IMR-90 (cell line): ENCODE results near the gene INAFM1. TPM values are rescaled to one million over a fixed set of nuclear protein-coding genes. Genes with fewer than 3 reads are reported as not detected.
"Not testable (repeated sequence)": the region's sequence is repeated elsewhere in the genome, so short reads cannot be mapped to it uniquely, and the experiment has no call there.

ENCODE experiments used
- ATAC-seq: fragments of 200-7000 bp; cut with Tn5 transposase; 2 replicates; pipeline ENCODE4 v1.9.1; 2020; ENCODE audit warnings: low read depth, mild to moderate bottlenecking, moderate library complexity
- BruUV-seq: library from RNA; stranded (reverse); fragments of 400-500 nt; replicated peaks from 2 replicates; lab custom pipeline; 2021; lab: Mats Ljungman, UMichigan
- CTCF ChIA-PET: fragments of 300-600 bp; formaldehyde crosslinking; extraction: SDS; loops from one replicate; lab custom pipeline; 2021; ENCODE audit warnings: antibody characterized with exemption; lab: Yijun Ruan, JAX
- POLR2A ChIA-PET: fragments of 300-600 bp; sonication (Branson Sonifier 250); formaldehyde crosslinking; loops from one replicate; lab custom pipeline; 2022; ENCODE audit warnings: antibody characterized with exemption; ENCODE audit not compliant: unreplicated experiment; lab: Charles Lee
- DNase-seq: peaks from one replicate; pipeline ENCODE4 v3.0.0; 2013
- H2AFZ ChIP-seq: replicated peaks from 2 replicates; pipeline ENCODE3; 2013; ENCODE audit warnings: low read length, mild to moderate bottlenecking; ENCODE audit not compliant: poor library complexity
- H2AK5ac ChIP-seq: 2 replicates; pipeline ENCODE4 v1.6.1; 2013; ENCODE audit warnings: low read depth, low read length, inconsistent platforms
- H2AK9ac ChIP-seq: replicated peaks from 2 replicates; pipeline ENCODE3; 2013; ENCODE audit warnings: mild to moderate bottlenecking, low read depth, low read length, moderate library complexity; ENCODE audit not compliant: poor library complexity
- H2BK120ac ChIP-seq: 2 replicates; pipeline ENCODE4 v1.6.1; 2013; ENCODE audit warnings: low read depth, low read length, inconsistent platforms
- H2BK15ac ChIP-seq: 3 replicates; pipeline ENCODE4 v1.6.1; 2013; ENCODE audit warnings: low read depth, low read length, inconsistent platforms
- H2BK20ac ChIP-seq: 2 replicates; pipeline ENCODE4 v1.6.1; 2013; ENCODE audit warnings: low read depth, mild to moderate bottlenecking, inconsistent platforms, low read length, moderate library complexity
- H2BK5ac ChIP-seq: 2 replicates; pipeline ENCODE4 v1.6.1; 2013; ENCODE audit warnings: mild to moderate bottlenecking, low read depth, low read length, inconsistent platforms; ENCODE audit not compliant: poor library complexity, severe bottlenecking
- H3K14ac ChIP-seq: replicated peaks from 2 replicates; pipeline ENCODE4 v1.6.1; 2013; ENCODE audit warnings: low read depth, low read length, inconsistent platforms
- H3K18ac ChIP-seq: 2 replicates; pipeline ENCODE4 v1.6.1; 2013; ENCODE audit warnings: low read depth, low read length, control low read depth
- H3K23ac ChIP-seq: 2 replicates; pipeline ENCODE4 v1.6.1; 2013; ENCODE audit warnings: low read depth, low read length, inconsistent platforms
- H3K27ac ChIP-seq: 2 replicates; pipeline ENCODE4 v1.5.1; 2013; ENCODE audit warnings: mild to moderate bottlenecking, control low read depth, low read length; ENCODE audit not compliant: insufficient read depth
- H3K27me3 ChIP-seq: 2 replicates; pipeline ENCODE4 v1.6.1; 2013; ENCODE audit warnings: low read length; ENCODE audit not compliant: control insufficient read depth, insufficient read depth
- H3K36me3 ChIP-seq: 2 replicates; pipeline ENCODE4 v1.6.1; 2013; ENCODE audit warnings: low read length, mixed read lengths; ENCODE audit not compliant: control insufficient read depth, insufficient read depth
- H3K4ac ChIP-seq: 2 replicates; pipeline ENCODE4 v1.6.1; 2013; ENCODE audit warnings: low read depth, low read length, inconsistent platforms
- H3K4me1 ChIP-seq: 2 replicates; pipeline ENCODE4 v1.6.1; 2013; ENCODE audit warnings: low read length, mixed read lengths; ENCODE audit not compliant: control insufficient read depth, insufficient read depth
- H3K4me2 ChIP-seq: 2 replicates; pipeline ENCODE4 v1.6.1; 2013; ENCODE audit warnings: low read depth, mild to moderate bottlenecking, control low read depth, low read length, moderate library complexity
- H3K4me3 ChIP-seq: 2 replicates; pipeline ENCODE4 v1.5.1; 2013; ENCODE audit warnings: low read depth, mild to moderate bottlenecking, control low read depth, low read length, moderate library complexity; ENCODE audit not compliant: insufficient read depth
- H3K56ac ChIP-seq: 2 replicates; pipeline ENCODE4 v1.6.1; 2013; ENCODE audit warnings: low read length, inconsistent platforms; ENCODE audit not compliant: insufficient read depth; ENCODE audit errors: extremely low read depth
- H3K79me1 ChIP-seq, 2 experiments: 2 replicates each; pipeline ENCODE4 v1.6.1; 2013; ENCODE audit warnings: low read length in 2 of 2, inconsistent platforms in 1 of 2, low read depth in 1 of 2
- H3K9ac ChIP-seq: 2 replicates; pipeline ENCODE4 v1.6.1; 2013; ENCODE audit warnings: low read depth, low read length, control low read depth
- H3K9me1 ChIP-seq: 2 replicates; pipeline ENCODE4 v1.6.1; 2013; ENCODE audit warnings: low read length, inconsistent platforms; ENCODE audit not compliant: insufficient read depth
- H3K9me3 ChIP-seq: 2 replicates; pipeline ENCODE4 v1.6.1; 2013; ENCODE audit warnings: low read length; ENCODE audit not compliant: control insufficient read depth, insufficient read depth
- H4K20me1 ChIP-seq: 2 replicates; pipeline ENCODE4 v1.6.1; 2013; ENCODE audit warnings: low read length, inconsistent platforms; ENCODE audit not compliant: insufficient read depth
- H4K5ac ChIP-seq: 2 replicates; pipeline ENCODE4 v1.6.1; 2013; ENCODE audit warnings: mild to moderate bottlenecking, low read depth, low read length, control low read depth
- H4K8ac ChIP-seq, 2 experiments: 2 replicates each; pipeline ENCODE4 v1.6.1; 2013; ENCODE audit warnings: low read depth in 2 of 2, low read length in 2 of 2, control low read depth in 1 of 2, inconsistent platforms in 1 of 2
- H4K91ac ChIP-seq: 2 replicates; pipeline ENCODE4 v1.6.1; 2013; ENCODE audit warnings: low read depth, low read length, inconsistent platforms; ENCODE audit not compliant: insufficient read depth
- CEBPB ChIP-seq: IDR thresholded peaks from 2 replicates; pipeline ENCODE4 v1.6.1; 2012; ENCODE audit warnings: low read depth, low read length, improper control_type of control experiment
- WGBS, 2 experiments: methylation state at CpG; one replicate each; pipeline versions ENCODE4 v1.1.5 to v1.1.7; 2013; ENCODE audit warnings: missing lambda C conversion rate in 2 of 2; ENCODE audit not compliant: insufficient read length in 1 of 2; ENCODE audit errors: extremely low coverage in 2 of 2; 5-methylcytosine and 5-hydroxymethylcytosine counted together
- dilution Hi-C: fragments of 300-500 bp; cut with HindIII; formaldehyde crosslinking; loops from one replicate; pipeline ENCODE4 v1.14.3; 2018; ENCODE audit warnings: low sequenced_read_pairs; ENCODE audit not compliant: unreplicated experiment
- in situ Hi-C: fragments of 300-500 bp; cut with MboI; formaldehyde crosslinking; loops from 3 replicates; pipeline ENCODE4 v1.14.3; 2019; ENCODE audit warnings: low sequenced_read_pairs, inconsistent platforms, mixed read lengths
- intact Hi-C: fragments of 100-400 bp; cut with micrococcal nuclease; formaldehyde crosslinking; loops from 2 replicates; pipeline ENCODE4 v1.10.0; 2022
- polyA plus RNA-seq, 3 experiments: library from polyadenylated mRNA; depleted of rRNA; stranded (reverse); fragments of >200 nt; gene quantifications; 2 replicates each; pipeline ENCODE4 v1.2.3, GENCODE V29; 2012; ENCODE audit warnings: low replicate concordance in 1 of 3
- total RNA-seq: library from RNA; depleted of rRNA; stranded (reverse); fragments of >200 nt; gene quantifications from 2 replicates; pipeline ENCODE4 v1.2.3, GENCODE V29; 2012

INAFM1 gene
- total and polyA plus RNA-seq, 2 of the 4 experiments (the other 2 are of a cell fraction) = 0.36 to 7.8 TPM

- H3K23ac ChIP-seq, H3K36me3 ChIP-seq, ATAC-seq, H3K27me3 ChIP-seq, H3K56ac ChIP-seq, in situ Hi-C loops, H3K9ac ChIP-seq, dilution Hi-C loops, H2AK9ac ChIP-seq, DNase-seq, BruUV-seq, intact Hi-C loops, H3K9me3 ChIP-seq, H4K20me1 ChIP-seq, H3K4me3 ChIP-seq, POLR2A ChIA-PET: not testable (repeated sequence)
- peak overlapping the region; percentile 79 for H2AK5ac ChIP-seq
- peak overlapping the region; percentile 92; the same call in 1 of the 2 replicates for H2BK20ac ChIP-seq
- H3K4me1 ChIP-seq = peaks cover 12% of the 10 kb centered on the region
- peak overlapping the region; percentile 47 for H3K4ac ChIP-seq
- CTCF ChIA-PET = interaction anchor here (2.0 kb wide), 1 partner anchor 9 kb away, joined by 11 read pairs; no protein-coding TSS in a partner anchor
- H2BK5ac ChIP-seq = peak overlapping the region; percentile 73
- peak overlapping the region; percentile 45 for H3K18ac ChIP-seq
- H3K79me1 ChIP-seq = peaks cover 11 to 22% of the 10 kb centered on the region in 2 experiments
- H3K9me1 ChIP-seq = peaks cover 11% of the 10 kb centered on the region
- TF ChIP-seq CEBPB = peak; percentile 74
- H3K27ac ChIP-seq = peak overlapping the region; percentile 88
- peak overlapping the region; percentile 81 for H3K14ac ChIP-seq
- H2BK15ac ChIP-seq = peak overlapping the region; percentile 84; the same call in 2 of the 3 replicates
- 72% methylated on average over 4 of the region's 8 CpGs; no CpG with 5 or more reads in 1 of the 2 experiments for WGBS, 2 experiments
- peak overlapping the region; percentile 78 for H2BK120ac ChIP-seq
- H2AFZ ChIP-seq = peak overlapping the region; percentile 53
- peak overlapping the region; percentile 57 for H4K5ac ChIP-seq
- H4K8ac ChIP-seq = peak overlapping the region; percentile 26 to 50; a peak in 1 of 4 replicates
- H4K91ac ChIP-seq = peak overlapping the region; percentile 95
- H3K4me2 ChIP-seq = peak overlapping the region; percentile 49; the same call in 1 of the 2 replicates
Observed at GRCh38 chr19:47253016-47253415, 21.7 kb upstream of the INAFM1 start.
